Measurements from ENCODE around the gene MYO18B.

The MYO18B gene

DNA sequence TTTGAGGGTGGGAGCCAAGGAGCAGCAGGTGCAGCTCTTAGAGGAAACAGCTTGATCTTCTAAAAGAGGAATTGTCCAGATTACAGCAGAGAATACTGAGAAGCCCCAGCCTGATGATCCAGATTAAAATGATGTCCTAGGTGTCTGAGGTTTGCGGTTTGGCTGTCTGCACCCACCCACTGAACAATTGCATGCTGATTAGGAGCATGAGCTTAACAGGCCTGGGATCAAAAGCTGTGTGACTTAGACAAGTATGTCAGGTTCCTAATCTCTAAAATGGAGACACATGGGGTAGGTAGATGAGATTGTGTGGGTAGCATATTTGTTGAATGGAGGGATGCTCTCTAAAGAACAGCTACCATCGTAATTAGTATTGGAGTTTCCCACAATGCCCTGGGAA is 260.5 kb downstream of the MYO18B start:
- no peak for DNase-seq

DNA sequence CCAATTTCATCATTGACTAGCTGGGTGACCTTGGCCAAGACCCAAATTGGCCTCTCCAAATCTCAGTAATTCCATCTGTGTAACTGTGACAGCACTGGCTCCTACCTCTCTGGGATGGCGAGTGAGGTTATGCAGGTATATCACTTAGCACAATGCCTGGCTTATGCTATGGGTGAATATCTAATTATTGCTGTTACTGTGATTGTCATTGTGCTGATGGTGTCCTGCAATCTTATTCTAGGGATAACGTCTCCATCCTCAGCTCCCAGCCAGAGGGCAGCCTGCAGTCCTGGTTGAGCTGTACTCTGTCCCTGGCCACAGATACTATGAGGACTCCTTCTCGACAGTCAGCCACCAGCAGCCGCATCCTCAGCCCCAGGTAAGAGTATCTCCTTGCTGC is 262.5 kb downstream of the MYO18B start:
- no peak for DNase-seq

- DNase-seq = no peak
These were observed 266.6 kb downstream of the MYO18B start for GRCh38 chr22:26008587-26008986.

DNA sequence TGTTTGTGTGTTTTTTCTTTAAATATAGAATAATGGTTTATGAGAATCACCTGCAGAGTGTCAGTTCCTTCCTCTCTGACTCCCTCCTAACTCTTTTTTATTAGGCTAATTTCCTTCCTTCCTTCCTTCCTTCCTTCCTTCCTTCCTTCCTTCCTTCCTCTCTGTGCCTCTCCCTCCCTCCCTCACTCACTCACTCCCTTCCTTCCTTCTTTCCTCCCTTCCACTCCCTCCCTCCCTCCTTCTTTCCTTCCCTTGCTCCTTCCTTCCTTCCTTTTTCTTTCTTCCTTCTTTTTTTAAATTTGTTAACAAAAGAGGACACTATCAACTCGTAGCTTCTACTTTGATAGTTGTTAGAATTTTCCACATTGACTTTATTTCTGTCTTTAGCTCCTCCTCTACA is 274.9 kb downstream of the MYO18B start:
- DNase-seq = no peak

DNA sequence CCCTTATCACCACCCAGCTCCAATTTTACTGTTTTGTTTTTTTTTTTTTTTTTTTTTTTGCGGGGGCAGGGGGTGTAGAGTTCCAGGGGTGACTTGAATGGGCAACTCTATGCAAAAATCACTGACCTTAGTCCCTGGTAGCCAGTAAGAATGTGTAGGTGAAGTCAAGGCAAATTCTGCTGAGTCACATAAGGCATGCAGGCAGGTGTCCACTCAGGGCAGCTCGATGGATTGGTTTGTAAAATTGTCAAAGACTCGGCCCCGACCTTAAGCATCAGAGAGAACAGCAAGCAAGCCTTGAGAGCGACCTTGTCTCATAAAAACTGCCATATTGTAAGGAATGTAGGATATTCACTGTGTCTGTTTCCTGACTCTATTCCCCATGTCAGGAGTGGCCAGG is 275.9 kb downstream of the MYO18B start:
- no peak for DNase-seq

DNA sequence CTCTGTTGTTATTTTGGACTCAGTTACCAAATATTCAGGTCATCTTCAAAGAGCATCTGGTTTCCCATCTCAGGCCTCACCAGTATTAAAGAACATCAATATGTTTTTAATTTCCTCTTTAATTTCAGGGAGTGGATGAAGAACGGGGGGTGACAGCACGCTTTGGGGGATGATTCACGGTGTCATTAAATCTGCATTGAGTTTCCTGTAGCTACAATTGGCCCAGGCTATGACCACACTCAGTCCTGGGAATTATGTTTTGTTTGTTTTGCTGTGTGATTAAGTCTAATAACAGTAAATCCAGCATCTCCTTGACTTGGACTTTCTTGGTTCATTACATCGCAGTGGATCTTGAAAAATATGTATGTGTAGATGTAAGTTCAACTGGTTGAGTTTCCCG is 277.6 kb downstream of the MYO18B start:
- no peak for DNase-seq

- no peak for DNase-seq
These were observed 279.5 kb downstream of the MYO18B start for GRCh38 chr22:26021516-26021915.

- no peak for DNase-seq
These were observed 281.3 kb downstream of the MYO18B start for GRCh38 chr22:26023104-26023775.

DNA sequence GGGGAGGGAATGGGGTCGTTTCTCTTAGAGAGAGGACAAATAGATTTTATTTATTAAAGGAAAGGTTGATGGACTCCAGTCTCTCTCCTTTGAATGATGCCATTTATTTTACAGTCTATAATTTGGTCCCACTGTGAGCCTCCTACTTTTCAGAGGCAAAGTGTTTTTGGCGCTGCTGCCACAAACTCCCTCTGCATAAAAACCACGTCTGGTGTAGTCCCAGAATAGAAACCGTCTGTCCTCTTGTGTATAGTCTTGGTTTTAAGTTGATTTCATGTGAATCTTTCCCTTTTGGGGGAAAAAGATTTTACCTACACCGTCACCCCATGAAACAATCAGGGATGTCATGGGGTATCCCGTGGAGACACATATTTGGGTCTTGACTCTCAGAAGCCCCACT is 283.6 kb downstream of the MYO18B start:
- no peak for DNase-seq

DNA sequence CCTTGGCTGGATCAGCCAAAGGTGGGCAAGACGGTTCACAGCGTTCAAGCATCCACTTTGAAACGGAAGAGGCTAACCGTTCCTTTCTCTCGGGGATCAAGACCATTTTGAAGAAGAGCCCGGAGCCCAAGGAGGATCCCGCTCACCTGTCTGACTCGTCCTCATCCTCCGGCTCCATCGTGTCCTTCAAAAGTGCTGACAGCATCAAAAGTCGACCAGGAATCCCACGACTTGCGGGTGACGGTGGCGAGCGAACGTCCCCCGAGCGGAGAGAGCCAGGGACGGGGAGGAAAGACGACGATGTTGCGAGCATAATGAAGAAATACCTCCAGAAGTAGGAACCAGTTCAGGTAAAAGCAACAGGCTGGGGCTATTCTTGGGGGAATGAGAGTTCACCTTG is 285.4 kb downstream of the MYO18B start:
- DNase-seq = no peak

DNA sequence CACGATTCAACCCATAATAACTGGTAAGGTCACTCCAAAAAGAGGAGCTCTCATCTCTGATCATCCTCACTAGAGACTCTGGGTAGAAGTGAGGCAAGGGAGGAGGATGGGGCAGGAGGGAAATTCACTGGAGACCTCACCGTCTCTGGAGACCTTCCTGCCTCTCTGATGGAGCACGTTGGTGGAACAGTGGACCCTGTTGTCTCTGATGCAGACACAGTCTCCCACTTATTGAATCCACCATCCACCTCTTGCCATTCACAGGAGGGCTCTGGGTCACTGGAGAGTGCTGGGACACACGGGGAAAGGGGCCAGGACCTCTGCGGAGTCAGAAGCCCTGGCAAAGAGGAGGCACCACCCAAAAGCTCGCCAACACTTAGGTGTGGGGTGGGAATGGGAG is 289.7 kb downstream of the MYO18B start:
- DNase-seq = no peak

GRCh38 chr22:26033071-26033470 is 291.1 kb downstream of the MYO18B start:
- DNase-seq = no peak

GRCh38 chr22:26033586-26033985 is 291.6 kb downstream of the MYO18B start:
- DNase-seq = no peak

- DNase-seq = no peak
These were observed 293.5 kb downstream of the MYO18B start for GRCh38 chr22:26035523-26035922.

- no peak for DNase-seq
These were observed 296.4 kb downstream of the MYO18B start for GRCh38 chr22:26038365-26038764.

- DNase-seq = no peak
These were observed 299.9 kb downstream of the MYO18B start for GRCh38 chr22:26041931-26042330.

- no peak for DNase-seq
These were observed 301.0 kb downstream of the MYO18B start for GRCh38 chr22:26043031-26043430.

DNA sequence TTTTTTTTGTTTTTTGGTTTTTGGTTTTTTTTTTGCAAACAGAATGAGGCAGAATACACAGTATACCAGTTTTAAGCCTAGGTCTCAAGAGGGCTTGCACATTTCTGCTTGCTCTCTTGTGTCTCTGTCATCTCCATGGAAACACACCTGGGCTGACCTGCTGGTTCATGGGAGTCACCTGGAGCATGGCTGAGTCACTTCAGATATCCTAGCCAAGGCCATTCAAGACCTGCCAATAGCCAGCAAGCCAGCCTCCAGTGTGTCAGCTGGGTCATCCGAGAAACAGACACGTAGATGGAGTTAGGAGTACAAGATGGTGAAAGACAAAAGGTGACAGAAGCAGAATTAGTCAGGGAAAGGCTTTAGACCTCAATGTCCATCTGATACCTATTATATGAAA is 303.1 kb downstream of the MYO18B start:
- no peak for DNase-seq

- DNase-seq = no peak
These were observed 303.9 kb downstream of the MYO18B start for GRCh38 chr22:26045860-26046259.

DNA sequence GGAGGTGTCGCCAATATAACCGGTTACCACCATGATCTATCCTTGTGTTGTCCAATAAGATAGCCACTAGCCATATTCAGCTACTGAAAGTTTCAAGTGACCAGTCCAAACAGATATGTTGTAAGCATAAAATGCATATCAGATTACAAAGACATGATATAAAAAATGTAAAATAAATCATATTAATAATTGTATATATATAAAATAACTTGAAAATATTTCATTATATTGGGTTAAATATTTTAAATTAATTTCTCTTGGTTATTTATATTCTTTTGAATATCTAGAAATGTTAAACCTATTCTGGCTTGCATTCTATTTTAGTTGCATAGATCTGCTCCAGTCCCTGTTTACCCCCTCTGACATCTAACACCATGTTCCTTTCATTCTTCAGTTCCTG is 305.5 kb downstream of the MYO18B start:
- DNase-seq = no peak

DNA sequence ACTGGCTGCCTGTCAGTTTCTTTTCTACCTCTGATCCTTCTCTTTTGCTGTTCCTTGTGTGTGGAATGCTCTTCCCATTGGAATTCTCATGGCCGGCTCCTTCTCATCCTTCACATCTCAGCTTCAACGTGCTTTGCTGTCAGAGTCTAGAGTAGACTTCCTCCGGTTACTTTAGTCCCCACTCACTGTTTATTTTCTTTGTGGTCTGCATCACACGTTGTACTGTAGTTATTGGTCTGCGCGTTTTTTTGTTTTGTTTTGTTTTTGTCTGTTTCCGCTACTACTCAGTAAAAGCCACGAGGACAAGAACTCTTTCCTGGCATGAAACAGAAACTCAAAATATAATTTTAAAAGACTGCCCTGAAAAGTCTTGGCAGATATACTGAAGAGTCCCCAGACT is 305.9 kb downstream of the MYO18B start:
- DNase-seq = no peak

DNA sequence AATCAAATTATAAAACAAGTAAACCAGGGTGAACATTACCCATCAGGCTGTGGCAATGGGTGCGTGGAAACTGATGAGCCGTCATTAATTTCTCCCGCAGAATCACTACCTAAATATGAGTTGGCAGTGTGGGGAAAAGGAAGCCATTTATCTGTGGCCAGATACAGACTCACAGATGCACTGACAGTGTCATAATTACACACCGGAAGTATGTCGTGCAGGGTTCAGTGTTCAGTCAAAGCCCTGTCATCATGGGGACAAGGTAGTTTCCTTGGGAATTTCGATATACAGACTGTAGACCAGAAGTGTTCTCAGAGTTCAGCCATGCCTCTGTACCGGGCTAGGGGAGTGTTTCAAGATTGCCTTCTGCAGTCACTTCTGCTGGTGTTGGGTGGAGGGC is 308.1 kb downstream of the MYO18B start:
- DNase-seq = no peak

DNA sequence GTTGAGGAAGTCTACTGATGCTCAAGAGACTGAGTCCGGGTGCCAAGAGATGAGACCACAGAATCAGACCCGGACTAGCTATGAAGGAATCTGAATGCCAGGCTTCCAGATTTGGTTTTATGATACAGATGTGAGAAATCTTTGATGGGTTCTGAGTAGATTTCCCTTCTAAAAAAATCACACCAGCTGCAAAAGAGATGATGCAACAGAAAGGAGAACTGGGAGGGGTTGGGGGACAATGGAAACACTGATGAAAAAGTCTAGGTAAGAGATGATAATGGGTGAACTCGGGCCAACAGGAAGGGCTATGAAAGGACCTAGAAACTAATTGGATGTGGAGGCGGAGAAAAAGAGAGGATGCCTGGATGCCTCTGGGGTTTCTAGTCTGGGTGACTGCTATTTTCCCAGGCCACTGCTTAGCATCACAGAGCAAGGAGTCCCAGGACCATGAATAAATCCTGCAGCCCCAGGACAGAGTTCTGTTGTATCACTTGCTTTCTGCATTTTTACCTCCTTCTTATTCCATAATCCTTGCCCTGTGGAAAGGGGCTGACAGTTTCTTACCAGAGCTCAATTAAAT is 311.8 kb downstream of the MYO18B start:
- DNase-seq = no peak

DNA sequence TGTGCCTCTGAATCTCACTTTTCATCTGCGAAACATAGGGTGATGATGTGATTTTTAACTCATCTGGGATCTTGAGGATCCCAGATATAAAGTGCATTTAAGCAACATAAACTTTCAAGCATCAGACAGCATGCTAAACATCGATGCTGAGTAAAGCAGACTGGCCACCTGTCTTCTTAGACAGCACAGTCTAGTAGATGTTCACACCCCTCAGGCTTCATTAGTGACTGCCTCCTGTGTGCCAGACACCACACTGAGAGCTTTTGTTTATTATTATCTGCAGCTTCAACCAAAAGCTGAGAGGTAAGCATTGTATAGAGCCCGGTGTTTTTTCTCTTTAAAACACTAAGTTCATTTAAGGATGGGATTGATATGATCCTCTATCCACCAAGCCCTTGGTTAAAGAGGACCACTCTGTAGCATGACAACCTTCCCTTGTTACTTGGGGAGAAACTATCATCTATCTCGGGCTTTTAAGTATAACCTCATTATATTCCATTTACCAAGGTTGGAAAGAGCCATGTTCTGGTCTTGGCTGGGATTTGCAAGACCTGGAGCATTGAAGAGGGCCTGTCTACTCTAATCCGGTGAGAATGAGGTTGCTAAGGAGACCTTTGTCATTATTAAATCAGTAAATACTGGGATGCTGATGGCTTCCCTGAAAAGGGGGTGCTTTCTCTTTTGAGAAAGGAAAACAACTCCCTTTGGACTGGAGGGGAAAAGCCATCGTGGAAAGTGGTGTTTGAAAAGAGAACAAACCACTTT is 313.0 kb downstream of the MYO18B start:
- no peak for DNase-seq

Data from fibroblast of skin of abdomen (primary cell).